Liver (tissue), 9 donors: ENCODE data around the gene VGLL4. TPM values are rescaled to one million over a fixed set of nuclear protein-coding genes. Genes with fewer than 3 reads are reported as not detected.

Experiments used
- DNase-seq: peaks from one replicate; pipeline ENCODE4 v3.0.0-alpha.2; 2017; ENCODE audit warnings: low spot score
- H3K27ac ChIP-seq, 2 donors: one replicate each; pipeline ENCODE4 v1.7.0; 2013; ENCODE audit warnings: inconsistent platforms in 2 of 2, low read length in 2 of 2, control low read depth in 1 of 2, low read depth in 1 of 2, mild to moderate bottlenecking in 1 of 2
- H3K27me3 ChIP-seq, 4 donors: one replicate each; pipeline versions ENCODE4 v1.6.1 to v1.7.0; 2013; ENCODE audit warnings: low read length in 3 of 4, inconsistent platforms in 1 of 4, mild to moderate bottlenecking in 1 of 4, moderate library complexity in 1 of 4; ENCODE audit not compliant: control insufficient read depth in 4 of 4, insufficient read depth in 4 of 4
- H3K36me3 ChIP-seq, 4 donors: one replicate each; pipeline versions ENCODE4 v1.6.1 to v1.7.0; 2013; ENCODE audit warnings: low read length in 3 of 4, mild to moderate bottlenecking in 3 of 4, low read depth in 1 of 4, moderate library complexity in 1 of 4; ENCODE audit not compliant: control insufficient read depth in 4 of 4, insufficient read depth in 3 of 4
- H3K4me1 ChIP-seq, 4 donors: one replicate each; pipeline versions ENCODE4 v1.6.1 to v1.7.0; 2013; ENCODE audit warnings: low read length in 3 of 4, mild to moderate bottlenecking in 3 of 4, moderate library complexity in 1 of 4; ENCODE audit not compliant: control insufficient read depth in 4 of 4, insufficient read depth in 4 of 4
- H3K4me3 ChIP-seq, 3 donors: one replicate each; pipeline versions ENCODE4 v1.6.1 to v1.7.0; 2013; ENCODE audit warnings: low read length in 3 of 3, control low read depth in 1 of 3, low read depth in 1 of 3, mild to moderate bottlenecking in 1 of 3
- H3K9ac ChIP-seq, 2 donors: one replicate each; pipeline ENCODE4 v1.7.0; 2013; ENCODE audit warnings: low read length in 2 of 2, mild to moderate bottlenecking in 2 of 2, moderate library complexity in 2 of 2, control low read depth in 1 of 2, low read depth in 1 of 2
- H3K9me3 ChIP-seq, 4 donors: one replicate each; pipeline versions ENCODE4 v1.6.1 to v1.7.0; 2013; ENCODE audit warnings: low read length in 3 of 4; ENCODE audit not compliant: control insufficient read depth in 4 of 4
- ATF3 ChIP-seq: IDR thresholded peaks from 2 replicates; pipeline ENCODE4 v1.6.1; 2016; ENCODE audit warnings: antibody characterized with exemption
- EGR1 ChIP-seq, 2 donors: IDR thresholded peaks; 2 replicates each; pipeline ENCODE4 v1.6.1; 2016 to 2018; ENCODE audit warnings: antibody characterized with exemption in 2 of 2, low read depth in 2 of 2
- FOXA1 ChIP-seq: IDR thresholded peaks from 2 replicates; pipeline ENCODE4 v1.6.1; 2016; ENCODE audit warnings: antibody characterized with exemption
- FOXA2 ChIP-seq: IDR thresholded peaks from 2 replicates; pipeline ENCODE4 v1.6.1; 2016; ENCODE audit warnings: antibody characterized with exemption
- GABPA ChIP-seq, 2 donors: IDR thresholded peaks in 1 of 2; conservative IDR thresholded peaks in 1 of 2; 2 replicates each; pipeline ENCODE4 v1.6.1; 2016; ENCODE audit warnings: antibody characterized with exemption in 2 of 2, mild to moderate bottlenecking in 1 of 2, moderate library complexity in 1 of 2
- HNF4A ChIP-seq, 2 donors: conservative IDR thresholded peaks; 2 replicates each; pipeline ENCODE4 v1.6.1; 2016; ENCODE audit warnings: antibody characterized with exemption in 2 of 2, mild to moderate bottlenecking in 2 of 2
- JUND ChIP-seq, 2 donors: IDR thresholded peaks; 2 replicates each; pipeline ENCODE4 v1.6.1; 2016; ENCODE audit warnings: antibody characterized with exemption in 2 of 2
- MAX ChIP-seq: IDR thresholded peaks from 2 replicates; pipeline ENCODE4 v1.6.1; 2016; ENCODE audit warnings: antibody characterized with exemption
- NR2F2 ChIP-seq: IDR thresholded peaks from 2 replicates; pipeline ENCODE4 v1.6.1; 2016; ENCODE audit warnings: antibody characterized with exemption
- RAD21 ChIP-seq, 2 donors: IDR thresholded peaks; 2 replicates each; pipeline ENCODE4 v1.6.1; 2016; ENCODE audit warnings: antibody characterized with exemption in 2 of 2, mild to moderate bottlenecking in 2 of 2
- REST ChIP-seq: IDR thresholded peaks from 2 replicates; pipeline ENCODE4 v1.6.1; 2016; ENCODE audit warnings: antibody characterized with exemption, mild to moderate bottlenecking
- RXRA ChIP-seq, 2 donors: IDR thresholded peaks; 2 replicates each; pipeline ENCODE4 v1.6.1; 2017 to 2018; ENCODE audit warnings: antibody characterized with exemption in 2 of 2, mild to moderate bottlenecking in 1 of 2
- SP1 ChIP-seq: IDR thresholded peaks from 2 replicates; pipeline ENCODE4 v1.6.1; 2018; ENCODE audit warnings: antibody characterized with exemption, mild to moderate bottlenecking
- TAF1 ChIP-seq: conservative IDR thresholded peaks from 2 replicates; pipeline ENCODE4 v1.6.1; 2016; ENCODE audit warnings: antibody characterized with exemption, mild to moderate bottlenecking
- YY1 ChIP-seq: IDR thresholded peaks from 2 replicates; pipeline ENCODE4 v1.6.1; 2016; ENCODE audit warnings: antibody characterized with exemption, mild to moderate bottlenecking
- WGBS: extraction: QIAGEN DNeasy Blood & Tissue Kit; methylation state at CpG from one replicate; pipeline ENCODE4 v1.1.7; 2013; 5-methylcytosine and 5-hydroxymethylcytosine counted together
- polyA plus RNA-seq, 2 donors: library from polyadenylated mRNA; stranded (reverse) in 1 of 2; unstranded in 1 of 2; fragments of 200-250 nt in 1 of 2; fragments of >200 nt in 1 of 2; fragmentation: Nextera tagmentation in 1 of 2; extraction: Ambion mirVana in 1 of 2; gene quantifications; one replicate each; pipeline versions ENCODE4 v1.2.1 to v1.2.3, GENCODE V29; 2013 to 2015
- total RNA-seq, 2 donors: library from RNA; depleted of rRNA; stranded (reverse); fragments of >200 nt; gene quantifications; one replicate each; pipeline ENCODE4 v1.2.3, GENCODE V29; 2014
- TF ChIP-seq, protein P1 (sequence below): fragments of 150-350 bp; IDR thresholded peaks from 2 replicates; pipeline ENCODE4 v1.5.1; 2017; ENCODE audit warnings: improper control_type of control experiment, low read depth, low read length; ENCODE audit not compliant: missing input control
- TF ChIP-seq, protein P2 (sequence below): IDR thresholded peaks from 2 replicates; pipeline ENCODE4 v1.6.1; 2016; ENCODE audit warnings: antibody characterized with exemption
- donor health status: healthy.
- donor health status: healthy.
- donor health status: healthy.
- donor health status: healthy.
- donor health status: healthy.

The VGLL4 gene
- total and polyA plus RNA-seq, 4 donors, result 7.2 to 27.9 (median 13.0) TPM

DNA sequence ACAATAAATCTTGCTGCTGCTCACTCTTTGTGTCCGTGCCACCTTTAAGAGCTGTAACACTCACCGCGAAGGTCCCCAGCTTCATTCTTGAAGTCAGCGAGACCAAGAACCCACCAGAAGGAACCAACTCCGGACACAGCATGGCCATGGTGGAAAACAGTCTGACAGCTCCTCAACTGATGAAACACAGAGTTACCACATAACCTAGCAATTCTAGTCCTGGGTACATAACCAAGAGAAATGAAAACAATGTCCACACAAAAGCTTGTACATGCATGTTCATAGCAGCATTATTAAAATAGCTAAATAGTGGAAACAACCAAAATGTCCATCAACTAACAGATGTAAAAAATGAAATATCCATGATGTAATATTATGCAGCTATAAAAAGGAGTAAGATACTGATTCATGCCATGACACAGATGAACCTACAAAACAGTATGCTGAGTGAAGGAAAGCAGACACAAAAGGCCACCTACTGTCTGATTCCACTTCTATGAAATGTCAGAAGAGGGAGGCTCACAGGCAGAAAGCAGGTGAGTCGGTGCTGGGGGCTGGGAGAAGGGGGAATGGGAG is 36.8 kb downstream of the VGLL4 start:
- Histone ChIP-seq H3K27me3 (no peaks in the 10 kb centered on the region), H3K36me3 (peaks cover 0 to 3% (median under 1%) of the 10 kb centered on the region in 4 donors), H3K9me3 (no peaks in the 10 kb centered on the region), H3K9ac (no peak overlapping the region), H3K4me1 (no peaks in the 10 kb centered on the region), H3K4me3 (no peak overlapping the region), H3K27ac (no peak overlapping the region)
- WGBS, result 97% methylated on average over 6 of the region's 6 CpGs
- TF ChIP-seq NR2F2 (no peak), TAF1 (no peak), HNF4A (conservative IDR thresholded peaks at IDR 0.05) (no peak), MAX (no peak), ATF3 (no peak), JUND (IDR thresholded peaks at IDR 0.05) (no peak), FOXA1 (no peak), EGR1 (IDR thresholded peaks at IDR 0.05; ENCODE audit: low read depth in 2 of 2) (no peak), FOXA2 (no peak), GABPA (IDR thresholded peaks at IDR 0.05 in 1 of 2, conservative IDR thresholded peaks at IDR 0.05 in 1 of 2) (no peak), RXRA (IDR thresholded peaks at IDR 0.05) (no peak), RAD21 (IDR thresholded peaks at IDR 0.05) (no peak), REST (no peak), SP1 (no peak), YY1 (no peak)
- TF ChIP-seq, protein P1, sequence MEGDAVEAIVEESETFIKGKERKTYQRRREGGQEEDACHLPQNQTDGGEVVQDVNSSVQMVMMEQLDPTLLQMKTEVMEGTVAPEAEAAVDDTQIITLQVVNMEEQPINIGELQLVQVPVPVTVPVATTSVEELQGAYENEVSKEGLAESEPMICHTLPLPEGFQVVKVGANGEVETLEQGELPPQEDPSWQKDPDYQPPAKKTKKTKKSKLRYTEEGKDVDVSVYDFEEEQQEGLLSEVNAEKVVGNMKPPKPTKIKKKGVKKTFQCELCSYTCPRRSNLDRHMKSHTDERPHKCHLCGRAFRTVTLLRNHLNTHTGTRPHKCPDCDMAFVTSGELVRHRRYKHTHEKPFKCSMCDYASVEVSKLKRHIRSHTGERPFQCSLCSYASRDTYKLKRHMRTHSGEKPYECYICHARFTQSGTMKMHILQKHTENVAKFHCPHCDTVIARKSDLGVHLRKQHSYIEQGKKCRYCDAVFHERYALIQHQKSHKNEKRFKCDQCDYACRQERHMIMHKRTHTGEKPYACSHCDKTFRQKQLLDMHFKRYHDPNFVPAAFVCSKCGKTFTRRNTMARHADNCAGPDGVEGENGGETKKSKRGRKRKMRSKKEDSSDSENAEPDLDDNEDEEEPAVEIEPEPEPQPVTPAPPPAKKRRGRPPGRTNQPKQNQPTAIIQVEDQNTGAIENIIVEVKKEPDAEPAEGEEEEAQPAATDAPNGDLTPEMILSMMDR, result no peak
- TF ChIP-seq, protein P2, sequence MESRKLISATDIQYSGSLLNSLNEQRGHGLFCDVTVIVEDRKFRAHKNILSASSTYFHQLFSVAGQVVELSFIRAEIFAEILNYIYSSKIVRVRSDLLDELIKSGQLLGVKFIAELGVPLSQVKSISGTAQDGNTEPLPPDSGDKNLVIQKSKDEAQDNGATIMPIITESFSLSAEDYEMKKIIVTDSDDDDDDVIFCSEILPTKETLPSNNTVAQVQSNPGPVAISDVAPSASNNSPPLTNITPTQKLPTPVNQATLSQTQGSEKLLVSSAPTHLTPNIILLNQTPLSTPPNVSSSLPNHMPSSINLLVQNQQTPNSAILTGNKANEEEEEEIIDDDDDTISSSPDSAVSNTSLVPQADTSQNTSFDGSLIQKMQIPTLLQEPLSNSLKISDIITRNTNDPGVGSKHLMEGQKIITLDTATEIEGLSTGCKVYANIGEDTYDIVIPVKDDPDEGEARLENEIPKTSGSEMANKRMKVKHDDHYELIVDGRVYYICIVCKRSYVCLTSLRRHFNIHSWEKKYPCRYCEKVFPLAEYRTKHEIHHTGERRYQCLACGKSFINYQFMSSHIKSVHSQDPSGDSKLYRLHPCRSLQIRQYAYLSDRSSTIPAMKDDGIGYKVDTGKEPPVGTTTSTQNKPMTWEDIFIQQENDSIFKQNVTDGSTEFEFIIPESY, result no peak
- no peak for DNase-seq
